Breast epithelium (tissue), 3 donors: ENCODE data around the gene NAPSA.

Experiments used
- POLR2AphosphoS5 ChIP-seq, 3 donors: sonication (generic); formaldehyde crosslinking; IDR thresholded peaks; one replicate each; pipeline ENCODE4 v1.6.1; 2017; ENCODE audit warnings: antibody characterized with exemption in 3 of 3
- TF ChIP-seq, protein P1 (sequence below), 3 donors: fragments of 450-650 bp; IDR thresholded peaks; one replicate each; pipeline ENCODE4 v1.5.1; 2016 to 2017; ENCODE audit warnings: antibody characterized with exemption in 3 of 3, mild to moderate bottlenecking in 3 of 3, moderate library complexity in 3 of 3

DNA sequence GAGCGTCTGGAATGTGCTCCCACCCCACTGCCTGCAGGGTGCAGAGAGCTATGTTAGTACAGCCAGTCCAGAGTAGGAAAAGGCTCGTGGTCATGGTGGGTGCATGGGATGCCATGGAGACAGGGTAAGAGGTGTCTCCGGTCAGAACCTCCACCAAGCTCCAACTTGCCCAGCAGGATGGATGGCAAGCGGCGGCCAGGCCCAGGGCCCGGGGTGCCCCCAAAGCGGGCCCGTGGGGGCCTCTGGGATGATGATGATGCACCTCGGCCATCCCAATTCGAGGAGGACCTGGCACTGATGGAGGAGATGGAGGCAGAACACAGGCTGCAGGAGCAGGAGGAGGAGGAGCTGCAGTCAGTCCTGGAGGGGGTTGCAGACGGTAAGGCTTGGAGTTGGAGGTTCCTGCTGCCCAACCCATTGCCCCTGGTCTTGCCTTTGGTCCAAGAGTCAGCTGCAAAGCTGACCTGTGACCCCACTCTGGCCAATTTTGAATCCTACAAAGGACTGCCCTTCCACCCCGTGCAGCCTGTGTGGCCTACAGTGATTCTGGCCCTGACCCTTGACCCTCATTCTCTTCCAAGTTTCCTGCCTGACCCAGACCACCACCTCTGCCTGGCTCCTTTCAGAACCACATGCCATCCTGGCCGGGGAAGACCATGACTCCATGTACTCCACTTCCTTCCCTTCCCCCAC is 33.4 kb upstream of the NAPSA start:
- TF ChIP-seq POLR2AphosphoS5 (IDR thresholded peaks at IDR 0.05) = no peak
- TF ChIP-seq, protein P1, sequence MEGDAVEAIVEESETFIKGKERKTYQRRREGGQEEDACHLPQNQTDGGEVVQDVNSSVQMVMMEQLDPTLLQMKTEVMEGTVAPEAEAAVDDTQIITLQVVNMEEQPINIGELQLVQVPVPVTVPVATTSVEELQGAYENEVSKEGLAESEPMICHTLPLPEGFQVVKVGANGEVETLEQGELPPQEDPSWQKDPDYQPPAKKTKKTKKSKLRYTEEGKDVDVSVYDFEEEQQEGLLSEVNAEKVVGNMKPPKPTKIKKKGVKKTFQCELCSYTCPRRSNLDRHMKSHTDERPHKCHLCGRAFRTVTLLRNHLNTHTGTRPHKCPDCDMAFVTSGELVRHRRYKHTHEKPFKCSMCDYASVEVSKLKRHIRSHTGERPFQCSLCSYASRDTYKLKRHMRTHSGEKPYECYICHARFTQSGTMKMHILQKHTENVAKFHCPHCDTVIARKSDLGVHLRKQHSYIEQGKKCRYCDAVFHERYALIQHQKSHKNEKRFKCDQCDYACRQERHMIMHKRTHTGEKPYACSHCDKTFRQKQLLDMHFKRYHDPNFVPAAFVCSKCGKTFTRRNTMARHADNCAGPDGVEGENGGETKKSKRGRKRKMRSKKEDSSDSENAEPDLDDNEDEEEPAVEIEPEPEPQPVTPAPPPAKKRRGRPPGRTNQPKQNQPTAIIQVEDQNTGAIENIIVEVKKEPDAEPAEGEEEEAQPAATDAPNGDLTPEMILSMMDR (IDR thresholded peaks at IDR 0.05) = no peak
